ENCODE results near the gene CHN2.

DNA sequence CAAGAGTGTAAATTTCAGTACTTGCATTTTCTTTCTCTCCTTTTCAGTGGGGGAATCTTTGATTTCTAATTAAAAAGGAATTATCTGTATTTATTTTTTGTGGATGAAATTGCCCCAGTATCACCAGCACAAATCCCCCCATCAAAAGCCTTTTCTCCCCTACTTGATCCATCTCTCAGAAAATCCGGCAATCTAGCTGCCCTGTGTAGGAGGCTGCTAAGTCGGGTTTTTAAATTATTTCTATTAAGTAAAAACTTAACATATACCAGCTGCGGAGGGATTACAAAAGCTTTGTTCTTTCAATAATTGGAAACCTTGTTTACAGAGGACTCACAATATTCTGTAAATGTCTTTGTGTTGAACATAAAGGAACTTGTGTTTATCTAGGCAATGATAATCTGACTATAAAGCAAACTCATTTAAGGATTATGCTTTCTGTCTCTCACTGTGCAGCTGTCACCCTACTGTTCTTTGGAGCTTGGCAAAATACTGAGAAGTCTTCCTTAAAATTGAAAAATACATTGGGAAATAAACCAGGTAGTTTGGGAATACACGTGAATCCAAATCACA is 191.7 kb downstream of the CHN2 start:
- no peak for TF ChIP-seq CBX2 (IDR thresholded peaks at IDR 0.05; ENCODE audit: borderline replicate concordance, low read depth)
- TF ChIP-seq BHLHE40 (IDR thresholded peaks at IDR 0.05; ENCODE audit: low read depth, low read length): no peak
- no peak for TF ChIP-seq CBX8 (IDR thresholded peaks at IDR 0.05)
- no peak for TF ChIP-seq REST (IDR thresholded peaks at IDR 0.05)
- TF ChIP-seq, protein P1, sequence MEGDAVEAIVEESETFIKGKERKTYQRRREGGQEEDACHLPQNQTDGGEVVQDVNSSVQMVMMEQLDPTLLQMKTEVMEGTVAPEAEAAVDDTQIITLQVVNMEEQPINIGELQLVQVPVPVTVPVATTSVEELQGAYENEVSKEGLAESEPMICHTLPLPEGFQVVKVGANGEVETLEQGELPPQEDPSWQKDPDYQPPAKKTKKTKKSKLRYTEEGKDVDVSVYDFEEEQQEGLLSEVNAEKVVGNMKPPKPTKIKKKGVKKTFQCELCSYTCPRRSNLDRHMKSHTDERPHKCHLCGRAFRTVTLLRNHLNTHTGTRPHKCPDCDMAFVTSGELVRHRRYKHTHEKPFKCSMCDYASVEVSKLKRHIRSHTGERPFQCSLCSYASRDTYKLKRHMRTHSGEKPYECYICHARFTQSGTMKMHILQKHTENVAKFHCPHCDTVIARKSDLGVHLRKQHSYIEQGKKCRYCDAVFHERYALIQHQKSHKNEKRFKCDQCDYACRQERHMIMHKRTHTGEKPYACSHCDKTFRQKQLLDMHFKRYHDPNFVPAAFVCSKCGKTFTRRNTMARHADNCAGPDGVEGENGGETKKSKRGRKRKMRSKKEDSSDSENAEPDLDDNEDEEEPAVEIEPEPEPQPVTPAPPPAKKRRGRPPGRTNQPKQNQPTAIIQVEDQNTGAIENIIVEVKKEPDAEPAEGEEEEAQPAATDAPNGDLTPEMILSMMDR (IDR thresholded peaks at IDR 0.05): no peak
- no peak for TF ChIP-seq RARB (CRISPR knock-in tag; IDR thresholded peaks at IDR 0.05)
- TF ChIP-seq ESRRA (IDR thresholded peaks at IDR 0.05; ENCODE audit: borderline replicate concordance, low read length): no peak
- TF ChIP-seq JUN (IDR thresholded peaks at IDR 0.05): no peak
- TF ChIP-seq MAFK (IDR thresholded peaks at IDR 0.05; ENCODE audit: partially characterized antibody): no peak
- no peak for TF ChIP-seq EP300 (IDR thresholded peaks at IDR 0.05)
- no peak for TF ChIP-seq TP53 (CRISPR knock-in tag; IDR thresholded peaks at IDR 0.05)
- no peak for TF ChIP-seq POLR2A (IDR thresholded peaks at IDR 0.05; ENCODE audit: low read length)
- no peak for TF ChIP-seq CEBPB (IDR thresholded peaks at IDR 0.05)
- TF ChIP-seq ZNF302 (CRISPR knock-in tag; IDR thresholded peaks at IDR 0.05): no peak

All from A549 (cell line).